B cell (primary cell): ENCODE results near the gene SH3D19. TPM values are rescaled to one million over a fixed set of nuclear protein-coding genes. Genes with fewer than 3 reads are reported as not detected.

ENCODE experiments used
- ATAC-seq: fragments of 200-7000 bp; cut with Tn5 transposase; one replicate; pipeline ENCODE4 v1.10.0; 2021; ENCODE audit warnings: low read depth, mild to moderate bottlenecking, moderate number of reproducible peaks, moderate library complexity
- CTCF ChIA-PET: fragments of 350-600 bp; sonication (Branson Sonifier 250); formaldehyde crosslinking; loops from one replicate; lab custom pipeline; 2021; ENCODE audit warnings: antibody characterized with exemption, inconsistent platforms; lab: Charles Lee
- POLR2A ChIA-PET: fragments of 350-600 bp; sonication (Branson Sonifier 250); formaldehyde crosslinking; loops from one replicate; lab custom pipeline; 2021; ENCODE audit warnings: antibody characterized with exemption; lab: Charles Lee
- DNase-seq: peaks from one replicate; pipeline ENCODE4 v3.0.0; 2013
- H2AFZ ChIP-seq: 2 replicates; pipeline ENCODE4 v1.6.1; 2012; ENCODE audit warnings: mild to moderate bottlenecking, low read depth, low read length; ENCODE audit not compliant: insufficient read depth, poor library complexity, severe bottlenecking
- H3K27ac ChIP-seq, 2 donors: 1 replicate in 1 of 2; 2 replicates in 1 of 2; pipeline ENCODE4 v1.5.1; 2012 to 2013; ENCODE audit warnings: low read length in 2 of 2, mild to moderate bottlenecking in 2 of 2, moderate library complexity in 1 of 2
- H3K27me3 ChIP-seq, 4 experiments: fragments of 200-600 bp in 1 of 4; sonication (generic) in 1 of 4; replicated peaks in 1 of 4; 1 replicate in 2 of 4; 2 replicates in 2 of 4; pipeline versions ENCODE4 v1.6.1 to v1.7.0; 2013 to 2016; ENCODE audit warnings: low read length in 3 of 4, mild to moderate bottlenecking in 2 of 4, mixed read lengths in 1 of 4, moderate library complexity in 1 of 4; ENCODE audit not compliant: insufficient read depth in 4 of 4, control insufficient read depth in 3 of 4; ENCODE audit errors: control extremely low read depth in 1 of 4
- H3K36me3 ChIP-seq, 2 experiments: replicated peaks in 1 of 2; 1 replicate in 1 of 2; 2 replicates in 1 of 2; pipeline versions ENCODE4 v1.6.1 to v1.7.1; 2013; ENCODE audit warnings: low read length in 1 of 2; ENCODE audit not compliant: insufficient read depth in 2 of 2, control insufficient read depth in 1 of 2; ENCODE audit errors: control extremely low read depth in 1 of 2, extremely low read depth in 1 of 2
- H3K4me1 ChIP-seq, 2 donors: fragments of 200-600 bp in 1 of 2; sonication (generic) in 1 of 2; 1 replicate in 1 of 2; 2 replicates in 1 of 2; pipeline versions ENCODE4 v1.5.1 to v1.6.1; 2013 to 2017; ENCODE audit warnings: low read length in 2 of 2; ENCODE audit not compliant: control insufficient read depth in 2 of 2, insufficient read depth in 2 of 2
- H3K4me2 ChIP-seq: replicated peaks from 2 replicates; pipeline ENCODE3; 2012; ENCODE audit warnings: mild to moderate bottlenecking, low read depth, low read length; ENCODE audit not compliant: poor library complexity, severe bottlenecking
- H3K4me3 ChIP-seq, 5 experiments: fragments of 200-600 bp in 1 of 5; sonication (generic) in 1 of 5; 1 replicate in 3 of 5; 2 replicates in 2 of 5; pipeline versions ENCODE4 v1.5.1 to v1.7.0; 2011 to 2016; ENCODE audit warnings: low read length in 4 of 5, mild to moderate bottlenecking in 4 of 5, low read depth in 2 of 5, control low read depth in 1 of 5, moderate library complexity in 1 of 5; ENCODE audit not compliant: insufficient read depth in 1 of 5; ENCODE audit errors: control extremely low read depth in 1 of 5, extremely low read depth in 1 of 5
- H3K79me2 ChIP-seq: fragments of 200-600 bp; sonication (generic); one replicate; pipeline ENCODE4 v1.6.0; 2016; ENCODE audit warnings: low read length; ENCODE audit not compliant: control insufficient read depth, insufficient read depth
- H3K9ac ChIP-seq: fragments of 200-600 bp; sonication (generic); 2 replicates; pipeline ENCODE4 v1.6.1; 2017; ENCODE audit warnings: mild to moderate bottlenecking, low read length, moderate library complexity
- H3K9me3 ChIP-seq, 3 donors: one replicate each; pipeline versions ENCODE4 v1.6.1 to v1.7.1; 2013; ENCODE audit warnings: low read length in 2 of 3; ENCODE audit not compliant: control insufficient read depth in 2 of 3, insufficient read depth in 1 of 3; ENCODE audit errors: control extremely low read depth in 1 of 3
- H4K20me1 ChIP-seq: 2 replicates; pipeline ENCODE4 v1.6.0; 2012; ENCODE audit warnings: mild to moderate bottlenecking, low read length; ENCODE audit not compliant: insufficient read depth, control insufficient read depth, poor library complexity, severe bottlenecking
- H3K27ac Mint-ChIP-seq: one replicate; pipeline ENCODE4 v1.8.0; 2021; ENCODE audit warnings: mixed read lengths
- H3K27me3 Mint-ChIP-seq: one replicate; pipeline ENCODE4 v1.8.0; 2021; ENCODE audit warnings: mixed read lengths
- H3K4me1 Mint-ChIP-seq: one replicate; pipeline ENCODE4 v1.8.0; 2021; ENCODE audit warnings: mixed read lengths
- H3K4me3 Mint-ChIP-seq: one replicate; pipeline ENCODE4 v1.8.0; 2021; ENCODE audit warnings: mixed read lengths
- H3K9me3 Mint-ChIP-seq: one replicate; pipeline ENCODE4 v1.8.0; 2022; ENCODE audit warnings: mixed read lengths; ENCODE audit not compliant: insufficient read depth
- CTCF ChIP-seq: fragments of 200-600 bp; IDR thresholded peaks from one replicate; pipeline ENCODE4 v1.8.0; 2022; ENCODE audit warnings: antibody characterized with exemption, mild to moderate bottlenecking
- EZH2 ChIP-seq: IDR thresholded peaks from 2 replicates; pipeline ENCODE4 v1.6.1; 2012; ENCODE audit warnings: borderline replicate concordance, low read depth, mild to moderate bottlenecking, moderate library complexity, low read length; ENCODE audit not compliant: insufficient read depth, poor library complexity, severe bottlenecking
- WGBS: methylation state at CpG from one replicate; pipeline ENCODE4 v1.1.5; 2013; ENCODE audit warnings: missing lambda C conversion rate; ENCODE audit not compliant: insufficient coverage; 5-methylcytosine and 5-hydroxymethylcytosine counted together
- intact Hi-C: fragments of 100-400 bp; cut with micrococcal nuclease; formaldehyde crosslinking; loops from one replicate; pipeline ENCODE4 v1.10.0; 2022
- polyA plus RNA-seq: library from polyadenylated mRNA; depleted of rRNA; stranded (reverse); fragments of >200 nt; gene quantifications from 2 replicates; pipeline ENCODE4 v1.2.3, GENCODE V29; 2012
- total RNA-seq, 2 donors: library from RNA; stranded (reverse); fragments of 120-200 nt in 1 of 2; gene quantifications; 1 replicate in 1 of 2; 2 replicates in 1 of 2; pipeline versions ENCODE4 v1.2.3 to v1.2.4, GENCODE V29; 2013 to 2022

SH3D19 gene
- total and polyA plus RNA-seq, 2 donors (not counting 1 experiment from before 2014, with no cell fraction given), result 0.01 TPM; not detected in 1

DNA sequence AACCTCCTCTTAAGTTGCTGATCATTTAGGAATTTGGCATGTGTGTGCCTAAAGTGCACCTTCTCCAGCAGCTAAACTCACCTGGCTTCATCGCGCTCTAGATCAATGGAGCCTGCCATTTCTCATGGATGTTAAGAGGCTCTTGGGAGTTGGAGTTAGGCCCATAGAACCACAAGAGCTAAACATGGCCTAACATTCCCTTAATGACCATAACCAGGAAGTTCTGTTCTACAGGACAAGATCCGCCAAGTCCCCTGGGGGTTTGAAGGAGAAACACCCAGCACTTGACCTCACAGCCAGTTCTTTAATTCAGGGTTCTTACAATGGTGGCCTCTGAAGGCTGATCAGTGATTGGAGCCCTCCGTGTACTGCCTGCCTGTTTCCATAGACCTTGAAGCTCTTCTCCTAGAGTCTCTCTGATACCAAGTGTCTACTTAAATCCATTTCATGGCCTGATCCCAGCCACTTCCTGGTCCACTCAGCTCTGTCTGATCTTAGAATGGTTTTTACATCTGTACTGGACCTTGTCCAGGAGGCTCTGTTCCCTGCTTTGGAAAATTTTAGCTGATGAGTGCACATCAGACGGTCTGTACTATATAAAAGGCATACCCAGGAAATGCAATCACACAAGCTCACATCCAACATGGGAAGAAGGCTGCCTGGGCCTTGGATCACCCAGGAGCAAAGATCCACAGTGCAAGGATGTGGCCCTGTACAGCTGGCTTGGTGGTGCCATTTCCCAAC is 180.9 kb downstream of the SH3D19 start:
- no peaks in the 10 kb centered on the region for H4K20me1 ChIP-seq

More for the DNA sequence above, 180.9 kb downstream of the SH3D19 start:
- Histone ChIP-seq H3K4me2 (no peak overlapping the region), H3K27ac (no peak overlapping the region), H3K9ac (no peak overlapping the region), H3K36me3 (no peaks in the 10 kb centered on the region), H3K9me3 (no peaks in the 10 kb centered on the region), H2AFZ (no peak overlapping the region), H3K4me3 (no peak overlapping the region), H3K79me2 (no peaks in the 10 kb centered on the region), H3K27me3 (no peaks in the 10 kb centered on the region), H3K4me1 (no peaks in the 10 kb centered on the region)
- CTCF ChIA-PET, result no interaction called here
- H3K4me3 Mint-ChIP-seq, result no peak overlapping the region
- intact Hi-C loops, result no loop called here
- no peak overlapping the region for H3K27ac Mint-ChIP-seq
- DNase-seq (no peak), ATAC-seq (no peak)
- 96% methylated on average over 3 of the region's 5 CpGs for WGBS
- POLR2A ChIA-PET, result no interaction called here
- H3K9me3 Mint-ChIP-seq, result no peaks in the 10 kb centered on the region
- no peaks in the 10 kb centered on the region for H3K4me1 Mint-ChIP-seq
- H3K27me3 Mint-ChIP-seq, result no peaks in the 10 kb centered on the region
- TF ChIP-seq EZH2 (no peak), CTCF (no peak)
